Stimulated activated naive CD8-positive, alpha-beta T cell treated with anti-CD3 and anti-CD28 coated beads, Interleukin-15, amount 100 ng/mL, for 72 hours (primary cell): ENCODE measurements around the gene NEK6.
A peak's percentile ranks its signal among the peaks of the same experiment; 100 is the strongest.

ENCODE experiments used
- ATAC-seq: fragments of 150-1000 bp; cut with Tn5 transposase; 2 replicates; pipeline ENCODE4 v1.10.0; 2021; ENCODE audit warnings: mild to moderate bottlenecking, moderate library complexity
- DNase-seq, 2 donors: peaks; one replicate each; pipeline ENCODE4 v3.0.0; 2021 to 2022
- H3K27ac Mint-ChIP-seq, 2 donors: one replicate each; pipeline ENCODE4 v1.8.0; 2022; ENCODE audit warnings: mild to moderate bottlenecking in 2 of 2, mixed read lengths in 2 of 2, moderate library complexity in 2 of 2
- H3K27me3 Mint-ChIP-seq: one replicate; pipeline ENCODE4 v1.8.0; 2022; ENCODE audit warnings: mixed read lengths
- H3K4me1 Mint-ChIP-seq: one replicate; pipeline ENCODE4 v1.8.0; 2022; ENCODE audit warnings: mild to moderate bottlenecking, mixed read lengths
- H3K4me3 Mint-ChIP-seq, 2 donors: one replicate each; pipeline ENCODE4 v1.8.0; 2022; ENCODE audit warnings: mild to moderate bottlenecking in 2 of 2, mixed read lengths in 2 of 2, moderate library complexity in 1 of 2
- H3K9me3 Mint-ChIP-seq, 2 donors: one replicate each; pipeline ENCODE4 v1.8.0; 2022; ENCODE audit warnings: mixed read lengths in 2 of 2

The NEK6 gene

GRCh38 chr9:124358631-124359030 is 100.9 kb downstream of the NEK6 start:
- no peaks in the 10 kb centered on the region for H3K9me3 Mint-ChIP-seq
- H3K4me3 Mint-ChIP-seq, result no peak overlapping the region
- H3K4me1 Mint-ChIP-seq, result peaks cover 43% of the 10 kb centered on the region
- DNase-seq (no peak), ATAC-seq (no peak)
- H3K27ac Mint-ChIP-seq, result no peak overlapping the region
- H3K27me3 Mint-ChIP-seq, result no peaks in the 10 kb centered on the region

- Mint-ChIP-seq H3K27ac (no peak overlapping the region), H3K27me3 (no peaks in the 10 kb centered on the region), H3K4me1 (peaks cover 43% of the 10 kb centered on the region)
Observed at GRCh38 chr9:124359426-124359825, 101.7 kb downstream of the NEK6 start.

GRCh38 chr9:124359855-124360678 is 102.3 kb downstream of the NEK6 start:
- Mint-ChIP-seq H3K27ac (peak overlapping the region; percentile 77 to 92), H3K9me3 (no peaks in the 10 kb centered on the region), H3K4me1 (peaks cover 47% of the 10 kb centered on the region), H3K27me3 (no peaks in the 10 kb centered on the region), H3K4me3 (no peak overlapping the region)
- ATAC-seq (no peak), DNase-seq (no peak)

More at GRCh38 chr9:124359426-124359825, 101.7 kb downstream of the NEK6 start:
- Mint-ChIP-seq H3K9me3 (no peaks in the 10 kb centered on the region), H3K4me3 (no peak overlapping the region)
- ATAC-seq (no peak), DNase-seq (no peak)

GRCh38 chr9:124361128-124361527 is 103.4 kb downstream of the NEK6 start:
- H3K4me1 Mint-ChIP-seq, result peaks cover 51% of the 10 kb centered on the region
- DNase-seq (no peak), ATAC-seq (no peak)
- H3K27me3 Mint-ChIP-seq, result no peaks in the 10 kb centered on the region
- no peak overlapping the region for H3K27ac Mint-ChIP-seq
- no peaks in the 10 kb centered on the region for H3K9me3 Mint-ChIP-seq
- no peak overlapping the region for H3K4me3 Mint-ChIP-seq

GRCh38 chr9:124363326-124364096 is 105.8 kb downstream of the NEK6 start:
- peaks cover 55% of the 10 kb centered on the region for H3K4me1 Mint-ChIP-seq
- no peak overlapping the region for H3K4me3 Mint-ChIP-seq
- H3K9me3 Mint-ChIP-seq, result no peaks in the 10 kb centered on the region
- peak overlapping the region in 1 of 2 donors; percentile 48 for H3K27ac Mint-ChIP-seq
- DNase-seq (no peak), ATAC-seq (no peak)
- H3K27me3 Mint-ChIP-seq, result no peaks in the 10 kb centered on the region

GRCh38 chr9:124364141-124364540 is 106.4 kb downstream of the NEK6 start:
- no peak for DNase-seq
- H3K27me3 Mint-ChIP-seq, result no peaks in the 10 kb centered on the region
- no peak for ATAC-seq
- H3K27ac Mint-ChIP-seq, result no peak overlapping the region
- H3K4me1 Mint-ChIP-seq, result peaks cover 57% of the 10 kb centered on the region
- H3K4me3 Mint-ChIP-seq, result no peak overlapping the region
- H3K9me3 Mint-ChIP-seq, result no peaks in the 10 kb centered on the region

- no peak overlapping the region for H3K27ac Mint-ChIP-seq
Observed at GRCh38 chr9:124365036-124365435, 107.3 kb downstream of the NEK6 start.

GRCh38 chr9:124366476-124367220 is 108.9 kb downstream of the NEK6 start:
- ATAC-seq, result no peak
- peaks cover 55% of the 10 kb centered on the region for H3K4me1 Mint-ChIP-seq
- no peak for DNase-seq

More at GRCh38 chr9:124365036-124365435, 107.3 kb downstream of the NEK6 start:
- ATAC-seq, result no peak
- H3K9me3 Mint-ChIP-seq, result no peaks in the 10 kb centered on the region
- peaks cover 57% of the 10 kb centered on the region for H3K4me1 Mint-ChIP-seq
- H3K27me3 Mint-ChIP-seq, result no peaks in the 10 kb centered on the region
- DNase-seq, result no peak
- H3K4me3 Mint-ChIP-seq, result no peak overlapping the region

GRCh38 chr9:124368692-124369091 is 110.9 kb downstream of the NEK6 start:
- Mint-ChIP-seq H3K4me1 (peaks cover 68% of the 10 kb centered on the region), H3K27me3 (no peaks in the 10 kb centered on the region), H3K4me3 (no peak overlapping the region), H3K9me3 (no peaks in the 10 kb centered on the region), H3K27ac (no peak overlapping the region)
- ATAC-seq (no peak), DNase-seq (no peak)

More at GRCh38 chr9:124366476-124367220, 108.9 kb downstream of the NEK6 start:
- Mint-ChIP-seq H3K27me3 (no peaks in the 10 kb centered on the region), H3K4me3 (no peak overlapping the region), H3K27ac (no peak overlapping the region), H3K9me3 (no peaks in the 10 kb centered on the region)

- H3K4me3 Mint-ChIP-seq, result no peak overlapping the region
- peaks cover 68% of the 10 kb centered on the region for H3K4me1 Mint-ChIP-seq
- peak overlapping the region in 1 of 2 donors; percentile 29 for H3K27ac Mint-ChIP-seq
- H3K9me3 Mint-ChIP-seq, result no peaks in the 10 kb centered on the region
- DNase-seq (no peak), ATAC-seq (no peak)
- H3K27me3 Mint-ChIP-seq, result no peaks in the 10 kb centered on the region
Observed at GRCh38 chr9:124369231-124369797, 111.6 kb downstream of the NEK6 start.

GRCh38 chr9:124370896-124371582 is 113.3 kb downstream of the NEK6 start:
- H3K4me1 Mint-ChIP-seq, result peaks cover 60% of the 10 kb centered on the region

GRCh38 chr9:124372038-124372437 is 114.3 kb downstream of the NEK6 start:
- no peak for ATAC-seq
- Mint-ChIP-seq H3K27ac (no peak overlapping the region), H3K4me1 (peaks cover 53% of the 10 kb centered on the region), H3K4me3 (no peak overlapping the region), H3K27me3 (no peaks in the 10 kb centered on the region), H3K9me3 (no peaks in the 10 kb centered on the region)
- DNase-seq, result no peak

More at GRCh38 chr9:124370896-124371582, 113.3 kb downstream of the NEK6 start:
- H3K9me3 Mint-ChIP-seq, result no peaks in the 10 kb centered on the region
- no peak for DNase-seq
- no peak for ATAC-seq
- H3K27me3 Mint-ChIP-seq, result no peaks in the 10 kb centered on the region
- H3K4me3 Mint-ChIP-seq, result no peak overlapping the region
- no peak overlapping the region for H3K27ac Mint-ChIP-seq

GRCh38 chr9:124373386-124373785 is 115.6 kb downstream of the NEK6 start:
- Mint-ChIP-seq H3K27ac (no peak overlapping the region), H3K4me3 (no peak overlapping the region), H3K27me3 (no peaks in the 10 kb centered on the region), H3K4me1 (peaks cover 40% of the 10 kb centered on the region), H3K9me3 (no peaks in the 10 kb centered on the region)
- no peak for ATAC-seq
- DNase-seq, result no peak

- H3K9me3 Mint-ChIP-seq, result no peaks in the 10 kb centered on the region
- H3K4me3 Mint-ChIP-seq, result no peak overlapping the region
- peak overlapping the region in 1 of 2 donors; percentile 61 for H3K27ac Mint-ChIP-seq
- peaks cover 35% of the 10 kb centered on the region for H3K4me1 Mint-ChIP-seq
- ATAC-seq (no peak), DNase-seq (no peak)
- no peaks in the 10 kb centered on the region for H3K27me3 Mint-ChIP-seq
Observed at GRCh38 chr9:124373851-124374250, 116.1 kb downstream of the NEK6 start.

GRCh38 chr9:124375726-124376125 is 118.0 kb downstream of the NEK6 start:
- ATAC-seq (no peak), DNase-seq (no peak)
- Mint-ChIP-seq H3K27me3 (no peaks in the 10 kb centered on the region), H3K9me3 (no peaks in the 10 kb centered on the region), H3K4me3 (no peak overlapping the region), H3K27ac (peak overlapping the region in 1 of 2 donors; percentile 56), H3K4me1 (peaks cover 19% of the 10 kb centered on the region)
